ENCODE data around the gene PRPH.

The PRPH gene

DNA sequence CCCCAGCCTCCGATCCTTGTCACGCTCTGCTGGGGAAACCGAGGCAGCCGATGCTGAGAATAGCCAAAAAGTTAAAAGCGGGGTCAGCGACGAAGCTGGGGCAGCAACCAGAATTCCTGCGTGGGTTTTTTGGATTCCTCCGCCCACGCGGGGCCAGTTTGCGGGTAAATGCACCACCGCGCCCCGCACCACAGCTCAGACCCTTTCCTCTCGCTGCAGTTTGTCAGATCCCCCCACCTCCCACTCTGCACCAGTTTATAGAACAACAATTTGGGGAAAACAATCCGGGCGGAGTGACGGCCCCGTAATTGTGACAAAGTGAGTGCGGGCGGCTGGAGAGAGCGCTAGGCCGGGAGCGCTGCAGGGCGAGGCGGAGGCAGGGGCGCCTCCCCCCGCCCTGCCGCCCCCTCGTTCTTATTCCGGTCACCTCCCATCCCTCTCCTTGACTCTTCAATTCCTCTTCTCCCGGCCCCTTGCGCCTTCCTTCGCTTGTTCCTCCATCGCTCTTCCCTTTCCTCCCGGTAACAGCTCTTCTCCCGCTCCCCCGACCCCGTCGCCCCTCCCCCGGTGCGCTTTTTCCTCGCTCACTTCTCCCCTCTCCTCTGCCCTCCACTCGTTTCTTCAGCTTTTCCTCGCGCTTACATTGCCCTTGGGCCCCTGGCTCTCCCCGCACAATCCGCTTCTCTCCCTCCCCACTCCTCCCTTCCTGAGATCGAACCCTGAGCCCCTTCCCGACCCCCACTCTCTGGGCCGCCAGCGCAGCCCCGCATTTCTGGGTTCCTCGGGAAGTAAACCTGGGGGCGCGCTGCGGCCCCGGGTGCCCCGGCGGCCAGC lies 51.1 kb downstream of the PRPH start:
- no peak for DNase-seq (ENCODE audit: low read depth in 2 of 2)

GRCh38 chr12:49346659-49347310 lies 51.8 kb downstream of the PRPH start, which contains the start of gene DNAJC22:
DNAJC22 (plus strand) TSS chr12:49346888; CDS start chr12:49348873, 1,985 bp downstream.
- no peak for DNase-seq (ENCODE audit: low read depth in 2 of 2)

DNA sequence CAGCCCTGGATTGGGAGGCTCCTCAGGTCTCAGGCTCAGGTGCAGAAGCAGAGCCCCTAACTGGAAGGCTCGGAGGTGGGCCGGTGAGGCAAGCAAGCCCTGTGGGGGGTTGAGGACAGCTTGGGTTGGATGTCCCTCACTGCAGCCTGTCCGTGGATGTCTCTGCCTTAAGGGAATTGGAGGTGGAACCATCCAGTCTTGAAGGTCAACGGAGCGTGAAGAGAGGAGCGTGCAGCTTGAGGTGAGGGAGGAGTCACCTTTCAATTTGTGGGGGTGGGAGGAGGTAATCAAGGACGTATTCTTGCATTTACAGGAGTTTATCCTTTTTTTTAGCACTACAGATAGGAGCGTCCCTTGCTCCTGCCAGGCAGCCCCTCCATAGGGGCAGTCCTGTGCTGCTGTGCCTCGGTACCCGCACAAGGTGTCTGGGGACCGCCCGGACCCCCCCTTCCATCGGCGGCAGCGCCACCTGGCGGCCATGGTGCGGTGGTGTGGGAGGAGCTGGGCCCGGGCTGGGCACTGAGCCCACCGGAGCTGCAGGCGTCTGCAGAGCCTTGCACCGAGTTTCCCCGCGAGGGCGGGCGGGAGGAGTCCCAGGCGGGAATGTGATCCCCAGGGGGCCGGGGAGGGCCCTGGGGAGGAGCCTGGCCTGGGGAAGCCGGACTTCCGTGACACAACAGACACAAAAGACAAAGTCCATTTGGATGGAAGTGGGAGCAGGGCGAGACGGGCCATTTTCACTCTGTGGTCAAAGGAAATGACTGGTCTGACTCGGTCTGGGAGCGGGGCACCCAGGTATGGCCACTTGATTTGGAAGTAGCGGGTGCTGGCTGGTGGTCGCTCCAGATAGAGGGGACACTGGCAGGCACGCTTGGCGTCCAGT lies 52.6 kb downstream of the PRPH start:
- DNase-seq (ENCODE audit: low read depth in 2 of 2), result peak in 1 of 2 donors; percentile 55

Measured in stimulated activated CD8-positive, alpha-beta memory T cell treated with anti-CD3 and anti-CD28 coated beads, Interleukin-15, amount 100 ng/mL, for 4 hours (primary cell).